Measurements from ENCODE around the gene USP44. TPM values are rescaled to one million over a fixed set of nuclear protein-coding genes. Genes with fewer than 3 reads are reported as not detected.

Gene USP44
- total and polyA plus RNA-seq, 2 of the 13 experiments (the other 11 are each of a cell fraction or from before 2014, with no cell fraction given) = 0.05 to 0.07 TPM

DNA sequence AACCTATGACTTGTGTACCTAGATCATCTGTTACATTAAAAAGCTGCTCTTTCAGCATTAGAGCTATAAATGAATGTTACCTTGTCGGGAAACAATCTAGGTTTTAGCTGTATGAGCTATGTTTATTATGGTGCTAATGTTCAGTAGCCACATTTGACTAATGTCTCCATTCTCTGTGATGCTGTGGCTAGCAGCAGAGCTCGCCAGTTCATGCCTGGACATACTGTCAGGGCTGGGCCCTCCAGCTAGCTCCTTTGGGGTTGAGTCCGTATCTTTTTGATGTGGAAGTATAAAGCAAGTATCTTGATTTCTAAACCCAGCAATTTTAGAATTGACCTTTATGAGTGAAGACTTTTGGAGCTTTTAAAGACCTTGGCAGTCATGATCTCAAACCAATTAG lies 36.1 kb downstream of the USP44 start:
- 99% methylated on average over 3 of the region's 3 CpGs for WGBS (ENCODE audit: low lambda C conversion rate)
- FAIRE-seq = no peak

More for the DNA sequence above, 36.1 kb downstream of the USP44 start:
- intact Hi-C loops (cut with micrococcal nuclease; ENCODE audit: unreplicated experiment) (no loop called here), in situ Hi-C loops (cut with HindIII; ENCODE audit: extremely low pct_ligation_motif_present, low pct_unique_long_range_greater_than_20kb) (no loop called here)
- no peaks in the 10 kb centered on the region for H3K4me1 ChIP-seq (ENCODE audit: insufficient read depth, low read length)
- ATAC-seq (no peak), DNase-seq (ENCODE audit: low spot score) (no peak)
- H2AFZ ChIP-seq (ENCODE audit: low read length) = no peak overlapping the region
- CTCF ChIA-PET (ENCODE audit: low intra/inter-chr PET ratio, low total read pairs) = no interaction called here
- no peaks in the 10 kb centered on the region for H3K9me3 ChIP-seq (ENCODE audit: low read length)
- no peak overlapping the region for H3K4me2 ChIP-seq (ENCODE audit: low read depth, low read length)
- no peak overlapping the region for H3K4me3 ChIP-seq (replicated peaks in 1 of 3; ENCODE audit: insufficient read depth in 1 of 3, low read depth in 2 of 3, low read length in 3 of 3)
- H3K27ac ChIP-seq (ENCODE audit: extremely low read length, insufficient read depth, low read length) = no peak overlapping the region
- no peaks in the 10 kb centered on the region for H4K20me1 ChIP-seq (ENCODE audit: insufficient read depth, low read length)
- no peaks in the 10 kb centered on the region for H3K27me3 ChIP-seq (ENCODE audit: control insufficient read depth in 1 of 2, insufficient read depth in 2 of 2, low read length in 2 of 2)
- no peaks in the 10 kb centered on the region for H3K79me2 ChIP-seq (ENCODE audit: insufficient read depth, low read length)
- TF ChIP-seq, protein P1, sequence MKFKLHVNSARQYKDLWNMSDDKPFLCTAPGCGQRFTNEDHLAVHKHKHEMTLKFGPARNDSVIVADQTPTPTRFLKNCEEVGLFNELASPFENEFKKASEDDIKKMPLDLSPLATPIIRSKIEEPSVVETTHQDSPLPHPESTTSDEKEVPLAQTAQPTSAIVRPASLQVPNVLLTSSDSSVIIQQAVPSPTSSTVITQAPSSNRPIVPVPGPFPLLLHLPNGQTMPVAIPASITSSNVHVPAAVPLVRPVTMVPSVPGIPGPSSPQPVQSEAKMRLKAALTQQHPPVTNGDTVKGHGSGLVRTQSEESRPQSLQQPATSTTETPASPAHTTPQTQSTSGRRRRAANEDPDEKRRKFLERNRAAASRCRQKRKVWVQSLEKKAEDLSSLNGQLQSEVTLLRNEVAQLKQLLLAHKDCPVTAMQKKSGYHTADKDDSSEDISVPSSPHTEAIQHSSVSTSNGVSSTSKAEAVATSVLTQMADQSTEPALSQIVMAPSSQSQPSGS (CRISPR knock-in tag; IDR thresholded peaks at IDR 0.05) = no peak
- no peak for TF ChIP-seq ZNF564 (CRISPR knock-in tag; IDR thresholded peaks at IDR 0.05)
- no peak for TF ChIP-seq ZNF605 (CRISPR knock-in tag; IDR thresholded peaks at IDR 0.05)
- TF ChIP-seq ZNF652 (CRISPR knock-in tag; IDR thresholded peaks at IDR 0.05; ENCODE audit: borderline replicate concordance, low read depth) = no peak
- TF ChIP-seq SNAI1 (CRISPR knock-in tag; IDR thresholded peaks at IDR 0.05; ENCODE audit: borderline replicate concordance) = no peak
- TF ChIP-seq ZNF891 (CRISPR knock-in tag; IDR thresholded peaks at IDR 0.05) = no peak
- no peak for TF ChIP-seq SNAPC2 (CRISPR knock-in tag; IDR thresholded peaks at IDR 0.05)
- TF ChIP-seq, protein P2, sequence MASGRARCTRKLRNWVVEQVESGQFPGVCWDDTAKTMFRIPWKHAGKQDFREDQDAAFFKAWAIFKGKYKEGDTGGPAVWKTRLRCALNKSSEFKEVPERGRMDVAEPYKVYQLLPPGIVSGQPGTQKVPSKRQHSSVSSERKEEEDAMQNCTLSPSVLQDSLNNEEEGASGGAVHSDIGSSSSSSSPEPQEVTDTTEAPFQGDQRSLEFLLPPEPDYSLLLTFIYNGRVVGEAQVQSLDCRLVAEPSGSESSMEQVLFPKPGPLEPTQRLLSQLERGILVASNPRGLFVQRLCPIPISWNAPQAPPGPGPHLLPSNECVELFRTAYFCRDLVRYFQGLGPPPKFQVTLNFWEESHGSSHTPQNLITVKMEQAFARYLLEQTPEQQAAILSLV (CRISPR knock-in tag; IDR thresholded peaks at IDR 0.05; ENCODE audit: borderline replicate concordance) = no peak
- TF ChIP-seq ZKSCAN5 (CRISPR knock-in tag; IDR thresholded peaks at IDR 0.05) = no peak
- TF ChIP-seq, protein P3, sequence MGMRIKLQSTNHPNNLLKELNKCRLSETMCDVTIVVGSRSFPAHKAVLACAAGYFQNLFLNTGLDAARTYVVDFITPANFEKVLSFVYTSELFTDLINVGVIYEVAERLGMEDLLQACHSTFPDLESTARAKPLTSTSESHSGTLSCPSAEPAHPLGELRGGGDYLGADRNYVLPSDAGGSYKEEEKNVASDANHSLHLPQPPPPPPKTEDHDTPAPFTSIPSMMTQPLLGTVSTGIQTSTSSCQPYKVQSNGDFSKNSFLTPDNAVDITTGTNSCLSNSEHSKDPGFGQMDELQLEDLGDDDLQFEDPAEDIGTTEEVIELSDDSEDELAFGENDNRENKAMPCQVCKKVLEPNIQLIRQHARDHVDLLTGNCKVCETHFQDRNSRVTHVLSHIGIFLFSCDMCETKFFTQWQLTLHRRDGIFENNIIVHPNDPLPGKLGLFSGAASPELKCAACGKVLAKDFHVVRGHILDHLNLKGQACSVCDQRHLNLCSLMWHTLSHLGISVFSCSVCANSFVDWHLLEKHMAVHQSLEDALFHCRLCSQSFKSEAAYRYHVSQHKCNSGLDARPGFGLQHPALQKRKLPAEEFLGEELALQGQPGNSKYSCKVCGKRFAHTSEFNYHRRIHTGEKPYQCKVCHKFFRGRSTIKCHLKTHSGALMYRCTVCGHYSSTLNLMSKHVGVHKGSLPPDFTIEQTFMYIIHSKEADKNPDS (CRISPR knock-in tag; IDR thresholded peaks at IDR 0.05) = no peak
- no peak for TF ChIP-seq HOXA9 (CRISPR knock-in tag; IDR thresholded peaks at IDR 0.05; ENCODE audit: borderline replicate concordance)
- no peak for TF ChIP-seq ZBTB7B (CRISPR knock-in tag; IDR thresholded peaks at IDR 0.05)
- TF ChIP-seq, protein P4, sequence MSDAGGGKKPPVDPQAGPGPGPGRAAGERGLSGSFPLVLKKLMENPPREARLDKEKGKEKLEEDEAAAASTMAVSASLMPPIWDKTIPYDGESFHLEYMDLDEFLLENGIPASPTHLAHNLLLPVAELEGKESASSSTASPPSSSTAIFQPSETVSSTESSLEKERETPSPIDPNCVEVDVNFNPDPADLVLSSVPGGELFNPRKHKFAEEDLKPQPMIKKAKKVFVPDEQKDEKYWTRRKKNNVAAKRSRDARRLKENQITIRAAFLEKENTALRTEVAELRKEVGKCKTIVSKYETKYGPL (CRISPR knock-in tag; IDR thresholded peaks at IDR 0.05) = no peak
- TF ChIP-seq ZNF296 (CRISPR knock-in tag; conservative IDR thresholded peaks at IDR 0.05) = no peak
- no peak for TF ChIP-seq ZNF672 (CRISPR knock-in tag; IDR thresholded peaks at IDR 0.05)
- TF ChIP-seq SIN3B (IDR thresholded peaks at IDR 0.05; ENCODE audit: low read length) = no peak
- TF ChIP-seq, protein P5, sequence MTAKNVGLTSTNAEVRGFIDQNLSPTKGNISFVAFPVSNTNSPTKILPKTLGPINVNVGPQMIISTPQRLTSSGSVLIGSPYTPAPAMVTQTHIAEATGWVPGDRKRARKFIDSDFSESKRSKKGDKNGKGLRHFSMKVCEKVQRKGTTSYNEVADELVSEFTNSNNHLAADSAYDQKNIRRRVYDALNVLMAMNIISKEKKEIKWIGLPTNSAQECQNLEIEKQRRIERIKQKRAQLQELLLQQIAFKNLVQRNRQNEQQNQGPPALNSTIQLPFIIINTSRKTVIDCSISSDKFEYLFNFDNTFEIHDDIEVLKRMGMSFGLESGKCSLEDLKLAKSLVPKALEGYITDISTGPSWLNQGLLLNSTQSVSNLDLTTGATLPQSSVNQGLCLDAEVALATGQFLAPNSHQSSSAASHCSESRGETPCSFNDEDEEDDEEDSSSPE (CRISPR knock-in tag; IDR thresholded peaks at IDR 0.05) = no peak
- H3K9ac ChIP-seq (ENCODE audit: insufficient read depth, low read depth, low read length) = no peak overlapping the region
- H3K36me3 ChIP-seq (replicated peaks in 1 of 2; ENCODE audit: control insufficient read depth in 1 of 2, insufficient read depth in 2 of 2, low read length in 2 of 2) = peaks cover 13 to 50% of the 10 kb centered on the region in 2 experiments
- no TSS peak for BruUV-seq (replicated peaks)
- POLR2A ChIA-PET = interaction anchor here (0.8 kb wide), 1 partner anchor 41 kb away, joined by 3 read pairs; the partner anchor contains the start of gene METAP2

Measured in HepG2 (cell line).